GM08714 (cell line): ENCODE measurements around the gene RET.

ENCODE experiments used
- H3K4me3 ChIP-seq: fragments of 200-500 bp; sonication (Bioruptor generic); 2 replicates; pipeline ENCODE4 v1.5.1; 2014; ENCODE audit warnings: mild to moderate bottlenecking, low read length, inconsistent platforms
- ZNF274 ChIP-seq: IDR thresholded peaks from 2 replicates; pipeline ENCODE4 v1.6.1; 2012; ENCODE audit warnings: mild to moderate bottlenecking, low read depth, low read length

The RET gene

DNA sequence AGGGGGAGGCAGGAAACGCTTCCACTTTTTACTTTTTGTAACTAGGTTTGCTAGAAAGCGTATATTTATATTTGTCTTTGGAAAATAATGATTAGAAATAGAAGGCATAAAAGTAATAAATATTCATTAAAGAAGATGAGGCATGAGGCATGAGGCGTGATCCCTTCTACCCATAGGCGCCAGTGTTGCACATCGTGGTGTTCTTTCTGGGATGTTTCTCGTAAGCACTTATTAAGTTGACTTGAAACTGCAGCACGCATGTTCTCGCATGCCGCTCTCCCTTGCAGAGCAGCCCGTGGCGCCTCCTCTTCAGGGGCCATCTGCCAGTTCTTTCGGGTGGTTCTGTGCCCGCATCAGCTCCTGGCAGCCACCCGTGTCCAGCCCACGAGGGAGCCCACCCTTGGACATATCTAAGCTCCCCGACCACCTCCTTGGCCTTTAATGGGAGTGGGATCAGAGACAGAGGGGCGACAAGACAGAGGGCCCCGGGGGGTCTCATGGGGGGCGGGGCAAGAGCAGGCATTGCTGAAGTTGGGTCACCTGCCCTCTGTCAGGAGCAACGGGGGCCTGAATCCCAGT is 32.9 kb downstream of the RET start:
- H3K4me3 ChIP-seq, result no peak overlapping the region
- TF ChIP-seq ZNF274, result no peak

DNA sequence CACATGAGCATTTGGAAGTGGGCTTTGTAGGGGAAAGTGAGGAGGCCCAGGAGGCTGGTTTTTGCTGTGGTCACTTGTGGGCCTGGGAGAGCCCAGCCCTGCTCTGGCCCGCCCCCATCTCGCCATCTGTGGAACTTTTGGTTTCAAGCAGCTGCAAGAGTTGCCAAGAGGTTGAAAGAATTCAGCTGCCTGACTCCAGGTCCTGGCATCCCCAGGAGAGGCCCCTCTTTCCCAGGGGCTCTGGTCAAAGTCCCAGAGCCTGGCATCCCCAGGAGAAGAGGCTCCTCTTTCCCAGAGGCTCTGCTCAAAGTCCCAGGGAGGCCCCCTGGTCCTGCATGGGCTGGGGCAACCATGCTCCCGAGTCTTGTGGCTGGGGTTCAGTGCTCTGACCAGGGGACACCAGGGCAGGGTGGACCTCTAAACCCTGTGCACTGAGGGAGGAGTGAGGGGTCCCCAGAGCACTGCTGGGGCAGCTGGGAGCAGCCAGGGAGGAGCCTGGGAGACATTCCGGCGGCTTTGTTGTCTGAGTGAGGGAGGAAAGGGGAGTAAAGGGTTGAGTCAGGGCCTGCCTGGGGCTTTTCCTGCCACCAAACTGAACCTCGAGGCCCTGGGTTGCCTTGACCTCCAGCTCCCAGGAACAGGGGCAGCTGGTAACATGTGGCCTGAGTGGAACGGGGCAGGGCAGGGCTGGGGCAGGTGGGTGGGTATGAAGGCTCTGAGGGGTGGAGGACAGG is 33.6 kb downstream of the RET start:
- no peak for TF ChIP-seq ZNF274
- H3K4me3 ChIP-seq, result no peak overlapping the region

GRCh38 chr10:43111101-43111500 is 34.2 kb downstream of the RET start:
- H3K4me3 ChIP-seq, result no peak overlapping the region
- no peak for TF ChIP-seq ZNF274

- no peak for TF ChIP-seq ZNF274
- no peak overlapping the region for H3K4me3 ChIP-seq
Observed at GRCh38 chr10:43111921-43112607, 35.2 kb downstream of the RET start.

- H3K4me3 ChIP-seq, result no peak overlapping the region
- no peak for TF ChIP-seq ZNF274
Observed at GRCh38 chr10:43112608-43112961, 35.7 kb downstream of the RET start.

- TF ChIP-seq ZNF274, result no peak
- H3K4me3 ChIP-seq, result no peak overlapping the region
Observed at GRCh38 chr10:43113201-43114087, 36.6 kb downstream of the RET start.

GRCh38 chr10:43114088-43114742 is 37.3 kb downstream of the RET start:
- TF ChIP-seq ZNF274, result no peak
- H3K4me3 ChIP-seq, result no peak overlapping the region

DNA sequence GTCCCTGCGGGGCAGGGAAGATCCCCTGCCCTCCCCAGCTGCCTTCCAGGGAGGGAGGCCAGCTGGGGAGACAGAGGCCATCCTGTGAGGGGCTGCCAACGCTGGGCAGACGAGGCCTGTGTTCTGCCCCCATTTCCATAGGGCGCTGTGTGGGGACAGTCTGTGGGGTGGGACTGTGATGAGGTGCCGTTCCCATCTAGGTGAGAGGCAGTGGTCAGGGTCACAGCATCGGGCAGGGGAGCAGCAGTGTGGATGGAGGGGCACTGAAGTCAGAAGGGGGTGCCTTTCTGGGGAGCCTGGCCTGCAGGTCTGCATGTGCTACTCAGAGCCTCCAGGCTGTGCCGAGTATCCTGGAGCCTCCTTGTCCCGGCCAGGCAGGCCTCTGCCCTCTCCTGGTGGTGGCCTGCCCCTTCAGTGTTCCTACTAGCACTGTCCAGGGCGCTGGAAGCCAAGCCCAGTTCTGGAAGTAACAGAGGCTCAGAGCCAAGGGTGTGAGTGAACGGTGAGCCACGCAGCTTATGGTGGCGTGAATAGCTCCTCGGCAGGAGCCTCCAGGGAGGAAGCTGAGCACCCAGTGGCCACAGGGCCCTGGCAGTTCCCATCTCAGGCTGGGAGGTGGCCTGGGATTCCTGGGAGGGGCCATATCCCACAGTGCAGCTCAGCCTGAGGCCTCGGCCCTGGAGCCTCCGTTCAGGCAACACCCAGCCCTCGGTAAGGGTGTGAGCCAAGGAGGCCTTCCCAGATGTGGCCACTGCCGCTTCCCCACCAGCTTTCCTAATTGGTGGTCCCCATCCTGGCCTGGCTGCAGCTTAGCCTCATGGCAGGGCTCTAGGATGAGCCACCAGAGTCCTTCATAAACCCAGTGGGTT is 38.1 kb downstream of the RET start:
- TF ChIP-seq ZNF274, result no peak

DNA sequence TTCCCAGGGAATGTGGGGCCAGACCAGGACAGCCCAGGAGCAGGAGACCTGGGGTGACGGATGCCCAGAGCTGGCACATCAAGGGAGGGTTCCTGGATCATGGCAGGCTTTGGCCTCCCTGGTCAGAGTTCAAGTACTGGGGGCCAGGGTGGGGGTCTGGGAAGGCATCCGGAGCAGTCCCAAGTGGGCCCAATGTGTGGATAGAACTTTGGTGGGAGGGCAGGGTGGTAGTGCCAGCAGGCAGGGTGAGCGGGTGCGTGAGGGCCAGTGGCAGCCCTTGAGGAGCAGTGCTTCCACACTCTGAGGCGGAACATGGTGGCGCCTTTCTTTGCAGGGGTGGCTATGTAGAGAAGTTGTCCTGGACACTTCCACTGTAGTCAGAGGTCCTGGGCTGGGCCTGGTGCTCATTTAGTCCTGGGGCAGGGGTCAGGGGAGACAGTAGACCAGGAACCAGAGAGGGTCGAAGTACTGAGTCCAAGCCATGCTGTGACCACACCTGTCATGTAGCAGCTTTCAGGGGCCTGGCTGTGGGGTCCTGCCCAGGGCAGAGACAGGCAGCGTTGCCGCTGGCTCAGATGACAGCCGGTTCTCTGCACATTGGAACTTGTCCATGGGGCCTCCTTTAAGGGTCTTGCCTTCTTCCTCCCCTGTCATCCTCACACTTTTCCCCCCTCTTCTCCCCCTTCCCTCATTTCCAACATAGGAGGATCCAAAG is 39.2 kb downstream of the RET start:
- no peak overlapping the region for H3K4me3 ChIP-seq
- TF ChIP-seq ZNF274, result no peak

More for the DNA sequence above, 38.1 kb downstream of the RET start:
- no peak overlapping the region for H3K4me3 ChIP-seq

GRCh38 chr10:43116596-43116995 is 39.7 kb downstream of the RET start:
- TF ChIP-seq ZNF274, result no peak
- no peak overlapping the region for H3K4me3 ChIP-seq

GRCh38 chr10:43117031-43117776 is 40.3 kb downstream of the RET start:
- TF ChIP-seq ZNF274, result no peak
- no peak overlapping the region for H3K4me3 ChIP-seq

- no peak overlapping the region for H3K4me3 ChIP-seq
- TF ChIP-seq ZNF274, result no peak
Observed at GRCh38 chr10:43117777-43118583, 41.1 kb downstream of the RET start.
